ENCODE measurements around the gene TRIM44. TPM values are rescaled to one million over a fixed set of nuclear protein-coding genes. Genes with fewer than 3 reads are reported as not detected.

Gene TRIM44
- total and polyA plus RNA-seq, 2 donors (not counting 3 experiments of a cell fraction or from before 2014, with no cell fraction given) = 31.7 to 72.0 TPM

DNA sequence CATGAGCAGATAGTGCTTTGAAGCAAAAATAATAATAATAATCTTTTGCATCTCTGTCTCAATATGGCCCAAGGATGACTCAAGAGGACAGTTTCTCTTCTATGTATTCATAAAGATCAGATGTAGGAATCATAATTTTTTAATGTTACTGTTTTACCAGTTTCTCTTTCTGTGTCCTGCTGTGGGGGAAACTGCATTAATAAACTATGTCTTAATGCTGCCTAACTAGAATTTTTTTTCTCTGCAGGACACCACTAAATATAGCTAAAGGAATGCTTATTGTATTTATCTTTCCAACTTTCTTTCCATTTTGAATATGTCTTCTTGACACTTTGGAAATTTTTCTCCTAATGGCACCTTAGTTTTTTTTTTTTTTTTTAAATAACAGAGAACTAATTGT is 37.8 kb upstream of the TRIM44 start:
- Histone ChIP-seq H2AFZ (ENCODE audit: low read depth, low read length) (no peak overlapping the region), H3K4me3 (replicated peaks in 1 of 3; ENCODE audit: insufficient read depth in 1 of 3, low read depth in 1 of 3, low read length in 3 of 3) (no peak overlapping the region), H3K9me3 (replicated peaks; ENCODE audit: control insufficient read depth, insufficient read depth, low read length) (no peaks in the 10 kb centered on the region), H3K27ac (ENCODE audit: insufficient read depth, low read depth, low read length) (no peak overlapping the region), H3K79me2 (ENCODE audit: control insufficient read depth, insufficient read depth, low read length) (peaks cover 15% of the 10 kb centered on the region), H3K36me3 (ENCODE audit: control insufficient read depth in 2 of 2, extremely low read depth in 1 of 2, insufficient read depth in 2 of 2, low read length in 2 of 2) (no peaks in the 10 kb centered on the region), H3K9me1 (replicated peaks; ENCODE audit: control insufficient read depth, extremely low read depth, insufficient read depth, low read length) (no peaks in the 10 kb centered on the region), H3K27me3 (ENCODE audit: control insufficient read depth in 2 of 2, insufficient read depth in 2 of 2, low read length in 2 of 2) (no peaks in the 10 kb centered on the region), H3K4me2 (ENCODE audit: insufficient read depth, low read length) (no peak overlapping the region), H3K4me1 (ENCODE audit: control insufficient read depth, extremely low read depth, insufficient read depth, low read length) (peaks cover 49% of the 10 kb centered on the region), H4K20me1 (replicated peaks; ENCODE audit: control insufficient read depth, extremely low read depth, insufficient read depth, low read length) (no peaks in the 10 kb centered on the region), H3K9ac (replicated peaks; ENCODE audit: extremely low read depth, insufficient read depth, low read length) (no peak overlapping the region)
- CTCF ChIA-PET = interaction anchor here (2.1 kb wide), 1 partner anchor 197 kb away, joined by 20 read pairs; no protein-coding TSS in a partner anchor
- FAIRE-seq = no peak
- BruUV-seq (replicated peaks) = no TSS peak
- POLR2A ChIA-PET = no interaction called here
- no peak for DNase-seq (ENCODE audit: low read depth, low spot score)
- TF ChIP-seq MYC (IDR thresholded peaks at IDR 0.05; ENCODE audit: low read depth, low read length) = no peak
- TF ChIP-seq, protein P1, sequence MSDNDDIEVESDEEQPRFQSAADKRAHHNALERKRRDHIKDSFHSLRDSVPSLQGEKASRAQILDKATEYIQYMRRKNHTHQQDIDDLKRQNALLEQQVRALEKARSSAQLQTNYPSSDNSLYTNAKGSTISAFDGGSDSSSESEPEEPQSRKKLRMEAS (IDR thresholded peaks at IDR 0.05; ENCODE audit: insufficient read depth, insufficient read length) = no peak
- no peak for TF ChIP-seq GATA2 (IDR thresholded peaks at IDR 0.05; ENCODE audit: insufficient read depth, insufficient read length, low read depth, low read length)
- TF ChIP-seq POLR2A (IDR thresholded peaks at IDR 0.05; ENCODE audit: low read depth, low read length) = no peak
- TF ChIP-seq POLR2AphosphoS5 (IDR thresholded peaks at IDR 0.05; ENCODE audit: insufficient read depth, low read depth, low read length) = no peak
- no peak for TF ChIP-seq FOS (IDR thresholded peaks at IDR 0.05; ENCODE audit: borderline replicate concordance, insufficient read depth, low read length)
- no peak for TF ChIP-seq EZH2 (IDR thresholded peaks at IDR 0.05; ENCODE audit: borderline replicate concordance, low read depth, low read length, severe bottlenecking)
- TF ChIP-seq JUN (IDR thresholded peaks at IDR 0.05; ENCODE audit: borderline replicate concordance, insufficient read depth, insufficient read length, low read depth) = no peak
- TF ChIP-seq, protein P2, sequence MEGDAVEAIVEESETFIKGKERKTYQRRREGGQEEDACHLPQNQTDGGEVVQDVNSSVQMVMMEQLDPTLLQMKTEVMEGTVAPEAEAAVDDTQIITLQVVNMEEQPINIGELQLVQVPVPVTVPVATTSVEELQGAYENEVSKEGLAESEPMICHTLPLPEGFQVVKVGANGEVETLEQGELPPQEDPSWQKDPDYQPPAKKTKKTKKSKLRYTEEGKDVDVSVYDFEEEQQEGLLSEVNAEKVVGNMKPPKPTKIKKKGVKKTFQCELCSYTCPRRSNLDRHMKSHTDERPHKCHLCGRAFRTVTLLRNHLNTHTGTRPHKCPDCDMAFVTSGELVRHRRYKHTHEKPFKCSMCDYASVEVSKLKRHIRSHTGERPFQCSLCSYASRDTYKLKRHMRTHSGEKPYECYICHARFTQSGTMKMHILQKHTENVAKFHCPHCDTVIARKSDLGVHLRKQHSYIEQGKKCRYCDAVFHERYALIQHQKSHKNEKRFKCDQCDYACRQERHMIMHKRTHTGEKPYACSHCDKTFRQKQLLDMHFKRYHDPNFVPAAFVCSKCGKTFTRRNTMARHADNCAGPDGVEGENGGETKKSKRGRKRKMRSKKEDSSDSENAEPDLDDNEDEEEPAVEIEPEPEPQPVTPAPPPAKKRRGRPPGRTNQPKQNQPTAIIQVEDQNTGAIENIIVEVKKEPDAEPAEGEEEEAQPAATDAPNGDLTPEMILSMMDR (IDR thresholded peaks at IDR 0.05; ENCODE audit: extremely low read depth in 1 of 2, insufficient read depth in 1 of 2, low read depth in 1 of 2, low read length in 2 of 2) = no peak
- dilution Hi-C loops (cut with MboI; ENCODE audit: extremely low pct_ligation_motif_present, low sequenced_read_pairs) (loop anchor here (25.0 kb wide), 1 partner anchor 638 kb away; no protein-coding TSS in a partner anchor), intact Hi-C loops (cut with micrococcal nuclease) (loop anchor here (5.0 kb wide), 1 partner anchor 1752 kb away; no protein-coding TSS in a partner anchor)
